GM12874 (cell line): ENCODE data around the gene CCDC51.

Experiments used
- CTCF ChIP-seq: IDR thresholded peaks from 2 replicates; pipeline ENCODE4 v1.5.1; 2011; ENCODE audit warnings: low read depth, mild to moderate bottlenecking, control low read depth, low read length, moderate library complexity; ENCODE audit not compliant: insufficient read depth

The CCDC51 gene

GRCh38 chr3:48429317-48429959 lies 10.5 kb downstream of the CCDC51 start:
- no peak for TF ChIP-seq CTCF

GRCh38 chr3:48428572-48429316 lies 11.2 kb downstream of the CCDC51 start:
- no peak for TF ChIP-seq CTCF

- no peak for TF ChIP-seq CTCF
These were observed 11.8 kb downstream of the CCDC51 start for GRCh38 chr3:48428088-48428571.

GRCh38 chr3:48427630-48427962 lies 12.3 kb downstream of the CCDC51 start:
- no peak for TF ChIP-seq CTCF

GRCh38 chr3:48426944-48427629 lies 12.8 kb downstream of the CCDC51 start:
- no peak for TF ChIP-seq CTCF

GRCh38 chr3:48426401-48426909 lies 13.5 kb downstream of the CCDC51 start:
- TF ChIP-seq CTCF, result no peak

GRCh38 chr3:48425281-48425812 lies 14.6 kb downstream of the CCDC51 start:
- no peak for TF ChIP-seq CTCF
